HG03135 (cell line): ENCODE data around the gene PRLHR.

Experiments
- ATAC-seq: cut with Tn5 transposase; IDR thresholded peaks from one replicate; pipeline ENCODE4 v1.9.1; 2021; ENCODE audit warnings: mild to moderate bottlenecking, moderate library complexity; ENCODE audit not compliant: unreplicated experiment

PRLHR gene

DNA sequence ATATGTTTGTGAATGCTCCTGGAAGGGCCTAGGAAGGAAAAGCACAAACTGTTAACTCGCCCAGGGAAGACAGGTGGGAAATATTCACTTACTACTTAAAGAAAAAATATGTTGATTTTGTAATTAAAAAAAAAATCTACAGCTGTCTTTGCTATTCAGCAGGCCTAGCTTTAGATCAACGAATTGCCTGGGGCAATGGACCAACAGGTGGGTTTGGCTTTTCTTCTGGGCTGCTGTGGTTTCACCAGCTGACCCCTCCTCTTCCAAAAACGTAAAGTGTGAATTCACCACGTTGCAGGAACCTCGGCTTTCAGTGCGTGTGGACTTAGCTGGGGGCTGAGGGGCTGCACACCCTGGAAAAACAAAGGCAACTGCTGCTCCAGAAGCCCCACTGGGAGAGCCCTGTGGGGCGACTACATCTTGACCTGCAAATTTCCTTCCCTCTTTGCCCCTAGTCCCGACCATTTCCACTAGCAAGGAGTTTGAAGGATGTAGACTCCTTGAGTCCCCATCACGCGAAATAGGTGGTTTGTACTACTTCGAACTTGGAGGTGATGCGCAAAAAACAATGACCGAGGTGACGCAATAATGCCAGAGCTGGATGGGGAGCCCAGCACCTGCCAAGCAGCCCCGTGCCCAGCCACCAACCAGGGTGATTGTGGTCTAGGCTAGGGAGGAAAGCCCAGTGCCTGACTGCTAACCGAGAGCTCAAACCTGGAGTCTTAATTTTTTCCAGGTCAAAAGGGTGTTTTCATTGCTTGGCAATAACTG is 7.4 kb downstream of the PRLHR start:
- no peak for ATAC-seq

DNA sequence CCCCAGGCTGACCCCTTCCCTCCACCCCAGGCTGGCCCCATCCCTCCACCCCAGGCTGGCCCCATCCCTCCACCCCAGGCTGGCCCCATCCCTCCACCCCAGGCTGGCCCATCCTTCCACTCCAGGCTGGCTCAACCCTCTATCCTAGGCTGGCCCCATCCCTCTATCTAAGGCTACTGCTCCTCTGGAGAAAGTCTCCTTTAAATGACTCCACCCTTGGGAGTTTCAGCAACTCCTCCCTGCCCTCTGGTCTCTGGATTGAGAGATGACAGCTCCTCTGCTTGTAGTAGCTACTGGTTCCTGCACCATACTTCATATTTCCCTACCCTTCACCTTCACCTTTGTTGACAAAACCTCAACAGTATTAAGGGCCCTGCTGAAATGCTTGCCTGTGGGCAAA is 8.5 kb downstream of the PRLHR start:
- no peak for ATAC-seq

DNA sequence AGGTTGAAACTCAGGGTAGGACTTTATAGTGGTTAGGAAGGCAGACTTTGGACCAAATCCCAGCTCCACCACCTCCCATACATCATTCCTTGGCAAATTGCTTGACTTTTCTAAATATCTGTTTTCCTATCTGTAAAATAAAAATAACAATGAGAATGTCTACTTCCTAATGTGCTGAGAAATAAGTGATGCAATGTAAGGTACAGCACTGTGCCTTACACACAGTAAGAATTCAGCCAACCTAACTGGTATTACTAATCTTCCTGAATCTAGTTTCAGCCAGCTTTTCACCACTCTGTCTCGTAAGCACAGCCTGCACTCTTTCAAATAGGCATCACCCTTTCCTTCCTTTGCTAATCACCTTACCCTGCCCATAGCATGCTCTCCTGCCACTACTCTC is 9.7 kb downstream of the PRLHR start:
- ATAC-seq, result no peak

DNA sequence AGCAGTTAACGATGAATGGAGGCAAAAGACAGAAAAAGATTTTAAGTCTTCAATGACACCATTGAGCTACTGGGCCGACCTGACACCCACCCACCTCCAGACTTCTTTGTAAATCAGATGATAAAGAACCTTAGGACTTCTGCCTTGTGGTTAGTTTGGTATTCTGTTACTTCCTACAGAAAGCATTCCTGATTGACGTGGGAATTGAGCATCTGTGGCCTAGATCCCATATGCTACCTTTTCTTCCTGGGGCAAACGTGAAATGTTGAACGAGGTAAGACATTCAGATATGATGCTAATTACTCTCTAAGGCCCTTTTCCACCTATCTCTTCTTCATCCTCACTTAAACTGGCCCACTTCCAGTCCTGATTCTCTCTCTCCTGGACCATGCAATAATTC is 10.2 kb downstream of the PRLHR start:
- no peak for ATAC-seq

DNA sequence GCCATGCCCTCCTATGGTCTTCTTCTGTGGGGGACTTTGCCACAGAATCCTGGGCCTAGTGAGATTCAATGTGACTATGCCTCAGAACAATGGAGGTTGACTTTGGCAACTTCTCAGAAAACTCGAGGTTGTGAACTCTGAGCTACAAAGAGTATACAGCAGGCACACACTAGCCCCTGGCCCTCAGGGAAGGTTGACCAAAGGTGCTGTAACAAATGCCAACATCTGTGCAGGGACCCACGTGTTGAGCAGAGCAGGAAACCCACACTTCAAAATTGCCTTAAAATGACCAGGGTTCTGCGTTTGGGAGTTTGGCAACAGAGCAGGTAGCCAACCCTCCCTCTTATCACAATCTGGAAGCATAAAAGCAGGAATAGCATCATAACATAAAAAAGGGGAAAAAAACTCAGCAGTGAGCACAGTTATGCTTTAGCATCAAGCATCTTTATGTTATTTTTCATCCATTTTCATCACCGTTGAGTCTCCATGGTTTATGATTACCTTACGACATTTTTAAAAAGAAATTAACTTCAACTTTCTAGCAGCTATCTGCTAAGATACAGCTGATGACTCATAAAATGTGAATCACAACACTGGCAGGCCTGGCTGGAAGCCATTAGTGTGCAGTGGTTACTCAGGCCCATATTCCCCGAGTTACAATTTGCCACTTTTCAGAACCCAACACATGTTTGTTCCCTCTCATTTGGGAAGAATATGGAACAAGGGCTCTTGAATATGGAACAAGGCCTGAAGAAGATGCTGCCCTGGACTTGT is 11.1 kb downstream of the PRLHR start:
- ATAC-seq, result no peak

DNA sequence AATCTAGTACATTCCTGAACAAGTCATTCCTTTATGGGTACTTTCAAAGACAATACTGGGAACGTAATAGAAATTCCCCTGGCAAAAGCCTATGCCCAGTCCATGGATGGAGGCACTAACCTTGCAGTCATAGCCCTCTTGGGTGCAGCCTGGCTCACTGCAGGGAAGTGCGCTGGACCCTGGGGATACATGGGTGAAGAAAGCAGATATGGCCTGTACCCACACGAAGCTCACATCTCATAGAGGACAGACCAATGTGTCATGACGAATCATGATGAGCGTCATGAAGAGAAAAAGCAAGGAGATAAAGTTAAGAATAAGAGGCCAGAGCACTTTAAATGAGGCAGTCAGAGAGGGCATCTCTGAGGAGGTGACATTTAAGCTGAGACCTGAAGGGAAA is 11.8 kb downstream of the PRLHR start:
- ATAC-seq, result no peak

DNA sequence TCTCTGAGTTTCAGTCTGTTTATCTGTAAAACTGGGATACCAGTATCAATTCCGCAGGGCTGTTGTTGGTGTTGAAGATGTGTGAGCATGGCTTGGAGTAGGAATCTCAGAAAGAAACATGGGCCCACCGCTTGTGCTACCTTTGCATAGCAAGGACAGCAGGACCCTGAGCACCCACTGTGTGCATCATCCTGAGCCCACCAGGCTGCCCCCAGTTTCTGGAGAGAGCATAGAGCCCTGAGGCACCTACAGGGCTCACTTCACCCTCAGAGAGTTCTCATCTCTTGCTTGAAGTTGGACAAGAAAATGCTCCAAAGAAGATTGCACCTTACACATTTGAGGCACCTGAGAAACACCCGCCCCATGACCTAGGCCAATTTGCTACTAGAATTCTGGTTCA is 12.9 kb downstream of the PRLHR start:
- no peak for ATAC-seq

DNA sequence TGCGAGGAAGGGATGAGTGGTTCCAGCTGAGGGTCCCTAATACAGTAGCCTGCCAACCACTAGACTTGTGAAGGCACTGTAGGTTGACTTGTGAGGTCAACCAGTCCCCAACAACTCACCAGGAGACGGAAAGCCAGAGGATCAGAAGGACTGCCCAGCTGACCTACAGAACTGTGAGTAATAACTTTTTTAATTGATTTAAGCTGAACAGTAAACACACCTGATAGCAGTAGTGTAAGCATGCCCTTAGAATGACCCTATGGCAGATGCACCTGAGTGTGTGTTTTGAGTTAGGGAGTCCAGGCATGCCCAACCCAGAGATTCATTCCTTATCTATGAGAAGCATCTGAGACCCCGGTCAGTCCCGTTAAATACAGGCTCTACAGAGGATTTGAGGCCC is 14.1 kb downstream of the PRLHR start:
- no peak for ATAC-seq

DNA sequence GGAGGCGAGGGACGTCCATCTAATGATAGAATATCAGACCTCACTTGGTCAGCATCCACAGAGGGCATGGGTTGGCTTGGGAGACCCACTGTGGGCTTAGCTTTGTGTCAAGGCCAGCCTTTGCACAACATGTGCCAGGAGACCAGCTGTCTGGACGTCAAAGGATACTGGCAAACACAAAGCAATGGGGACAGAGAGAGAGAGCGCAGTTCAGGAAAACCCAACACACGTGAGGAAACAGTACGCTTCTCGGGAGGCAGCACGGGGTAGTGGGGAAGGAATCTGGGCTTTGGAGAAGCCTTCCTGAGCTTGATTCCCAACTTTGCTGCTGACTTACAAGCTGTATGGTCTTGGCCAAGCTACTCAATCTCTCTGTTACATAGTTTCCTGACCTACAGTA is 14.7 kb downstream of the PRLHR start:
- ATAC-seq, result no peak

DNA sequence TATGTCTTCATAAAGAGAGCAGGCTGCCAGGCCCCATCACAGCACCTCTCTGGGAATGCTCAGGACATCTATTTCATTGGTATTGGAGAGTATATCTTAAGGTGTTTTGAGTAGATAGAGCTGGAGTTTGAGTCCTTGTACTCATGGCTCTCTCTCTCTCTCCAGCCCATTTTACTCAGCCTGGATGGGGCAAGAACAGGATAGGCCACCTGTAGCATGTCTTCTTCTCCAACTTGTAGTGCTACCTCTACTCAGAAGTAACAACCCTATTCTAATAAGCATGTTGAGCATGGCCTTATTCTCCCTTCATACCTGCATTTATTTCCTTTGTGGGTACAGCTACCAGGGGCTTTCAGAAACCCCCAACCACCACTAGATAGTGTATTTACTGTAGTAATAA is 21.9 kb downstream of the PRLHR start:
- no peak for ATAC-seq

DNA sequence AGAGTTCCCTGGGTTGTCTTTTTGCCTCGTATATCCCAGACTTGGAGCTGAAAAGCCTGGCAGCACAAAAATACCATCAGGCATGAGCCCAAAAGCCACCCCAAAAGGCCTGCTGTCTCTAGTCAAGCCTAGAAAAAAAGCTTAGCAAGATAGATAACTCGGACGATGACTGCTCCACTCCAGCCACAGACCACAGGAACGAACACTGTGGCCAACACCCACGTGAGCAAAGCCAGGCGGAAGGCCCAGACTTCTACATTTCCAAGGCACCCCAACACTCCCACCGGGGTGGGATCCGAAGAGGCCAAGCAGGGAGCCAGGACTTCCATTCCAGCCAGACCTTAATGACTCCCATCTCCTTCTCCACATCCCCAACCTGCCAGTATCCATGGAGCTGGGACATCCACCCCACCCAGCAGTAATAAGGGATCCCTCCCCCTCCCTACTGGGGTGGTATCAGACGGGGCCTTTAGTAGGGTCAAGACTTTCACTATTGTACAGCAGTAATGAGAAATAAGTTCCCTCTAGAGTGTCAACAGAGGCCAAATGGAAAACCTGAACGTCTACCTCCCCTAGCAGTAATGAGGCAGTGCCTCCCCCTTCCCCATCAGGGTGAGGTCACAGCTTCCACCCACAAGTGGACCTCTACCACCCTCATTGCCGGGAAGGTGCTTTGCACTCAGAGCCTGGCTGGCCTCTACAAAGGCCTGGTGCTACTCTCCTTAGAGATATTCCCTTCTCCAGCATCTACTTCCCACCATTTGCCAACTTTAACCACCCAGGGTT is 23.0 kb downstream of the PRLHR start:
- no peak for ATAC-seq

DNA sequence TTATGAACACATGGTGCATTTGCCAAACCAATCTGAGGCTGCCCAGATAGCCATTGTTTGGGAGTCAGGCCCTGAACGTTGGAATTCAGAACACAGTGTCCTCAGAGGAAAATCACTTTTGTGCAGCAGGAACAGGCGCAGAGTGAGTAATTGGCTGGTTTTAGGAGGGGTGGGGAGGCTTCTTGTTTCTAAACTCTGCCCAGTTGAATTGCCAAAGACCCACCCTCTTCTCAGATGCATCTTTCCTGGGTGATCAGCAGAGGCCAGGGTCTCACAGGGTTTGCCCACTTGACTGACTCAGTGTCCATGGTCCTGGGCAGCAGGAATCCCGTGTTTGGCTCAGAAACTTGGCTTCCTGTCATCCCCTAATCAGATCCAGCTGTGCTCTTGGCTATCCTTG is 24.3 kb downstream of the PRLHR start:
- ATAC-seq, result no peak

DNA sequence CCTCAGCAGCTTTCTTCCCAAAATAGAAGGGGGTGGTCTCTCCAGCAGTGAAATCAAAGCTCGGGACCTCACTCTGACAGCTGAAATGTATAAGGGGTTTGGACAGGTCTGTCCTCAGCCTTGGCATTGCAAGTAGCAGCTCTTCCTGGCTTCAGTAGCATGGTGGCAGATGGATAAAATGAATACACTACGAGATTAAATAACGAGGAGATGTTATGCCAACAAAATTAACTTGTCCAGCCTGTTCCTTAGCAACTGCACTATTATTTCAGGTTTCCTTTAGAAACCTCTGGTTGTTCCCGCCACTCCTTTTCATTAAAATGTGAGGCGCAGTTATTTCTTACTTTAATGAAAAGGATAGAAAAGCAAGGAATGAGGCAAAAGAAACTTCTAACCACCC is 24.9 kb downstream of the PRLHR start:
- no peak for ATAC-seq

DNA sequence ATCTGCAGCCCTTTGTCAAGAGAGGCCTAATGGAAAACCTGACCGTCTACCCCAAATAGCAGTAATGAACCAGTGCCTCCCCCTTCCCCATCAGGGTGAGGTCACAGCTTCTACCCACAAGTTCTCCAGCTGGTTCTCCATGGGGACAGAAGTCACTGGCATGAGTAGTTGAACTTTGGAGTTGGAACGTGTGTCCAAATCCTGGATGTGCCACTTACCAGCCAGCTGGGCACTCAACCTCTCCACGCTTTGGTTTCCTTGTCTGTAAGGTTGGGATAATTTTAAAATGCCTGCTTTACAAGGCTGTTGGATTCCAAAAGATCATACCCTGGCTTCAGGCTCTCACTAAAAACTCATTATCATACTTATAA is 25.6 kb downstream of the PRLHR start:
- no peak for ATAC-seq

DNA sequence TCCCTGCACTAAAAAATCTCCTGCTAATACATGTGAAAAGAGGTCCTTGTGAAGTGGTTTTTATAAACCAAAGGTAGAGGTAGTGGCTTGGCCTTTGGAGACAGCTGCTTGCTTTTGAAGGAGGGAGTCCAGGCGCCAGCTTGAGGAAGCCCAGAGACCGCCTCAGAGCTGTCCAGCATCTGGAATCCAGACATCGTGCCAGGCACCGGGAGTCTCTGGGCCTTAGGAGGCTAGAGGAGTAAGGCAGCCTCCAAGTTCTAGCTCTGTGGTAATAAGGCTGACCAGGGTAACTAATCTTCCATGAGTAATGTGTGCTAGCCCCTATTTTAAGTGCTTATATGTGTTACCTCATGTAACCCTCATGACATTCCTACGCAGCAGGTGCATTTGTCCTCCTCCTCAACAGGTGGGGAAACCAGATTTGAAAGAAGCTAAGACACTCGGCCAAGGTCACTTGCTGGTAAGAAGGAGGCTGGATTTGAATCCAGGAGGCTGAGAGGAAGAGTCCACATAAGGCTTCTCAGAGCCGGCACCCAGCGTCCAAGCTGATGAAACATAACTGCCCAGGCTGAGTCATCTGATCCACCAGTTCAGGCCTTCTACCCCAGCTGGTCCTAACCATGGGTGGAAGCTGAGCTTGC is 26.1 kb downstream of the PRLHR start:
- ATAC-seq, result no peak

DNA sequence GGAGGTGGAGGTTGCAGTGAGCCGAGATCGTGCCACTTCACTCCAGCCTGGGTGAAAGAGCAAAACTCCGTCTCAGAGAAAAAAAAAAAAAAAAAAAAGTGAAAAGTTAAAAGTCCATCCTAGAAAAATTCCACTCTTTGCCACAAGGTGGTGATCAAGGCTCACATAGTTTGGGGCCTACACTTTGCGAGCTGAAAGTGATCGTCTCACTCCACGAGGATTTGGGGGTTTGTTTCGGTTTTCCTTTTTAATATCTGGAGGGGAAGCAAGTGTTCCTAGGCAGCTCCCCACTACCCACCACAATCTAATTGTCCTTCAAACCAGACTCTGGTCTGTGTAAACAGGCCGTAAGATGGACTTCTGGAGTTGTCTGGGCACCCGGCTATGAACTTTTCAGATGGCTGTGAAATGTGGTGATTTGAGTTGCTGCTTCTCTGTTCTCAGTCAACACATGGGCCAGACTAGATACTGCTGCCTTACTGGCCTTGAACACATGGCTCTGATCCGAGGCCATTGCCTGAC is 27.1 kb downstream of the PRLHR start:
- no peak for ATAC-seq

DNA sequence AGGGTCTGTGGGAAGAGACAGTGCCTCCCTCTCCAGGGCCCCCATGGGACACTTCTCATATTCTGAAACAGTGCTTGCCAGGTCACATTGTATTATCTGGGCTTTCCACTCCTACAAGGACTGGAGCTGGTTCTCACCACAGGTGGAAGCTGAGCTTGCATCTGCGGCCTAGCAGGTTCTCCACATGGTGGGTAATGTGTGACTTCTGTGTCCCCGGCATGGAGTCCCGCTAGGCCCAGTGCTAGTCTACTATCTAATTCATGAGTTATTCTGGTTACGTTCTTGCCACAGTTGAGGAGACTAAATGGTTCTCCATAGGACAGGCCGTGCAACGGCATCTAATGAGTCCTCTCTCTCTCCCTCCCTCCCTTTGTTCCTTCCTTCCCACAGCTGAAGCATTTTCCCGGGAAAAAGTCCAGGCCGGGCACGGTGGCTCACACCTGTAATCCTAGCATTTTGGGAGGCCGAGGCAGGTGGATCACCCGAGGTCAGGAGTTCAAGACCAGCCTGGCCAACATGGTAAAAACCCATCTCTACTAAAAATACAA is 27.7 kb downstream of the PRLHR start:
- ATAC-seq, result no peak

DNA sequence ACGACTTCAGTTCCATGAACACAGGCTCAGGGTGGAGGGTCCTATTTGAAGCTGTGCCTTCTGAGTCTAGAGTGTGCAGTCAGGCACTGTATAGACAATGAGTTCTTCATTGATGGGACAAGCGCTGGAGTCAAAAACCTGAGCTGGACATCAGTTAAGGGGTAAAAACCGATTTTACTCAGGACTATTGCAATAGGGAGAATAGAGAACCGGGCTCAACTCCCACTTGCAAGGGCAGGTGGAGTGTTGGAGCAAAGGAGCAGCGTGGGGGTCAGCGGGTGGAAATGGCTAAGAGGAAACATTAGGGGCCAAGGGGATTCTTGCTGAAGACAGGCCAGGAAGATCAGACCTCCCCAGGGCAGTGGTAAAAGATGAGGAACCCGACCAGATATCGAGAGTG is 28.5 kb downstream of the PRLHR start:
- no peak for ATAC-seq

DNA sequence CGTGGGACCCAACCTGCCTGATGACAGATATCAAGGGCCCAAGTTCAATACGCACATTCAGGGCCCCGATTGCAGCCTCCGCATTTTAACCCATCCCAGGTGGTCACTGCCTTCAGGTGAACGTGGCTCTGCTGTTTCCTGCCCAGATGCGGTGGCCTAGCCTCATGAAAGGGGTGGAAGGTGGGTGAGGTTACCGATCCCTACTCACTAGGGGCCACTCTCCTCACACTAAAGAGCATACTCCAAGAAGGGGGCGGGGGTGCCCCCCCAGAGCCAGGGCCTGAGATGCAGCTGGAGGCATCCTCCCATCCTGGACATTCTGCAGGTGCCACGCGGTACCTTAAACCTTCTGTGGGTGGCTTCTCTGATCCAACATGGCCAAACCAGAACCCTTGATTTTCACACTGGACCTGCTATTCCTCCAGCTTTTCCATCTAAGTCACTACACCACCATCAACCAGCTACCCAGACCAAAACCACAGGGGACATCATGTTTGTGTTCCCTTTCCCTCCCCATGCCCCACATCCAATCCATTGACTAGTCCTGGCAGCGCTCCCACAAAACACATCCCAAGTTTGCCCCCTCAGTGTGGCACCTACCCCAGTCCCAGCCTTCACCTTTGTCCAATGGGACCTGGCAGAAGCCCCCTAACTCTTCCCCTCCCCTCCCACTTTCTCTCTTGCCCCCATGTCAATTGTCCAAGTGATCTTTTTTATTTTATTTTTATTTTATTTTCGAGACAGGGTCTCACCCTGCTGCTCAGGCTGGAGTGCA is 30.0 kb downstream of the PRLHR start:
- no peak for ATAC-seq

DNA sequence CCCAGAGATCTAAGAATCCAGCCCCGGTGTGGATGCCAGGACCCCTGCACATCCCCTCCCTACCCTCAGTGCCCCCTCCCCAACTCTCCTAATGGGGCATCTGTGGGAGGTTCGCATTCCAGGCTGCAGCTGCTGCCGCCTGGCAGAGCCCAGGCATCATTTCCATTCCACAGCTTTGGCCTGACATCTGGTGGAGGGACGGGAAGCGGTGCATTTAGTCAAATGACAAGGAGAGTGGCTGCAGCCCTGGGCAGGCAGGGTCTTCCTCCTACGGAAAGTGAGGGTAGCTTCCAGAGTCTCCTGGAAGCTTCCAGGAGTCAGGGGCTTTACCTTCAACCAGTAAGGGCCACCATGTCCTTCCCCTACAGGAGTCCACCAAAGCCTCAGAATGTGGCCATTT is 30.8 kb downstream of the PRLHR start:
- ATAC-seq, result no peak
